ENCODE measurements around the gene NPAS4. TPM values are rescaled to one million over a fixed set of nuclear protein-coding genes. Genes with fewer than 3 reads are reported as not detected.
"Not testable (repeated sequence)": the region's sequence is repeated elsewhere in the genome, so short reads cannot be mapped to it uniquely, and the experiment has no call there.

Gene NPAS4
- total RNA-seq, 2 experiments from 2014 or later, result not detected

DNA sequence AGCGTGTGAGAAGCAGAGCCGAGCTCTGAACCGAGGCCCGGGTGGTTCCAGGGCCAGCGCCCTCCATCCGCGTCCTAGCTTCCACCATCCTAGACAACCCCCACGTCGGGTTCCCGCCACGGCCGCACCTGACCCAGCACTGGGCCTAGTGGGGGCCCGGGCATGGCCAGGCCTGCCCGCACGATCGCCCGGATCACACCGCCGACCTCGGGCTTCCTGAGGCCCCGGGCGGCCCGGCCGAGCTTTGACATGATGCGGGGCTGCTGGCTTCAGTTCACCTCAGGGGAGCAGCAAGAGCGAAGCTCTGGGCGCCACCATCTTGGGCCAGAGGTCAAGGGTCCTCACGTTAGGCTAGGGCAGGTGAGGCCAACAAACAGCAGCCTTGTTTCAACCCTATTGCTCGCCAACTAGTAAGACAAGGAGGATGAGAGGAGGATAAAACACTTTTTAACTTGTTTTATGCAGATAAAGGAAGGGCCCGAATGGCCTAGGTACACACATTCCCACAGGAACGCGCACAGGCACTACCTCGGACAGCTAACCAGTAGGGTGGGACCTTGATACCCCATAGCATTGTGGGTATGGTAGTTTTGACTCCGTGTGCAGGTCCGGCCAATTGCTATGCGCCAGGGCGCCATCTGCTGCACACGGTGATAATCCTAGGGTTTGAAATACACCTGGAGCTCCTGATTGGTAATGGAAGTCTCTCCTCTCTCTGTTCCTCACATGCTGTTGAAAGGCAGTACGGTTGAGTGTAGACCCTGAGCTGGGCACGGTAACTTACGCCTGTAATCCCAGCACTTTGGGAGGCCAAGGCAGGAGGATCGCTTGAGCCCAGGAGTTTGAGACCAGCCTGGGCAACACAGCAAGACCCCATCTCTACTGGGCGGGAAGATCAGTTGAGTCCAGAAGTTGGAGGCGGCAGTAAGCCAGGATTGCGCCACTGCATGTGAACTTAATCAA, 17.9 kb downstream of the NPAS4 start, which contains the start of gene MRPL11:
TSS of gene MRPL11 (minus strand) at position 345 of the 963 bp plus-strand sequence. CDS start at position 251, 94 bp downstream.
- Mint-ChIP-seq H3K4me1 (ENCODE audit: low read depth) (peaks cover 13% of the 10 kb centered on the region), H3K9me3 (peaks cover 10% of the 10 kb centered on the region), H3K27me3 (peaks cover 3% of the 10 kb centered on the region), H3K27ac (peak within 1 kb of the TSS; percentile 99), H3K4me3 (peak within 1 kb of the TSS; percentile 86), H3K36me3 (peaks cover 5% of the 10 kb centered on the region)
- POLR2A ChIA-PET, result interaction anchor here (0.6 to 1.7 kb wide), 12 partner anchors 17 to 324 kb away, joined by 3 to 8 read pairs (median 4); partner anchors contain the start of genes DPP3, NPAS4, PELI3 and RBM4B
- intact Hi-C loops (cut with micrococcal nuclease), result loop anchor here (1.0 to 2.0 kb wide), 4 partner anchors 28 to 240 kb away; partner anchors contain the start of gene PELI3
- peak; percentile 94 for DNase-seq
- CTCF ChIA-PET, result interaction anchor here (0.6 to 2.8 kb wide), 37 partner anchors 9 to 239 kb away, joined by 3 to 38 read pairs (median 4); partner anchors contain the start of genes BRMS1, CCDC87, CCS and DPP3

DNA sequence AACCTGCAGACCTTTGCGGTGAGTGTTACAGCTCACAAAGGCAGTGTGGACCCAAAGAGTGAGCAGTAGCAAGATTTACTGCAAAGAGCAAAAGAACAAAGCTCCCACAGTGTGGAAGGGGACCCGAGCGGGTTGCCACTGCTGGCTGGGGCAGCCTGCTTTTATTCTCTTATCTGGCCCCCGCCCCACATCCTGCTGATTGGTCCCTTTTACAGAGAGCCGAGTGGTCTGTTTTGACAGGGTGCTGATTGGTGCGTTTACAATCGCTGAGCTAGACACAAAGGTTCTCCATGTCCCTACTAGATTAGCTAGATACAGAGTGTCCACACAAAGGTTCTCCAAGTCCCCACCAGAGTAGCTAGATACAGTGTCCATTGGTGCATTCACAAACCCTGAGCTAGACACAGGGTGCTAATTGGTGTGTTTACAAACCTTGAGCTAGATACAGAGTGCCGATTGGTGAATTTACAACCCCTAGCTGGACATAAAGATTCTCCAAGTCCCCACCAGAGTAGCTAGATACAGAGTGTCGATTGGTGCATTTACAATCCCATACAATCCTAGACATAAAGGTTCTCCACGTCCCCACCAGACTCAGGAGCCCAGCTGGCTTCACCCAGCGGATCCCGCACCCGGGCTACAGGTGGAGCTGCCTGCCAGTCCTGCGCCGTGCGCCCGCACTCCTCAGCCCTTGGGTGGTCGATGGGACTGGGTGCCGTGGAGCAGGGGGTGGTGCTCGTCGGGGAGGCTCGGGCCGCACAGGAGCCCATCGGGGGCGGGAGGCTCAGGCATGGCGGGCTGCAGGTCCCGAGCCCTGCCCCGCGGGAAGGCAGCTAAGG, 19.5 kb downstream of the NPAS4 start:
- H3K36me3 Mint-ChIP-seq; H3K4me3 Mint-ChIP-seq; intact Hi-C loops (cut with micrococcal nuclease); H3K27me3 Mint-ChIP-seq; DNase-seq; H3K27ac Mint-ChIP-seq: not testable (repeated sequence)
- POLR2A ChIA-PET, result interaction anchor here (1.2 kb wide), 1 partner anchor 26 kb away, joined by 3 read pairs; the partner anchor contains the start of gene PELI3
- CTCF ChIA-PET, result interaction anchor here (1.7 to 2.8 kb wide), 3 partner anchors 32 to 237 kb away, joined by 4 to 28 read pairs (median 8); partner anchors contain the start of gene RBM4B
- Mint-ChIP-seq H3K9me3 (peaks cover 12% of the 10 kb centered on the region), H3K4me1 (ENCODE audit: low read depth) (peaks cover 13% of the 10 kb centered on the region)

DNA sequence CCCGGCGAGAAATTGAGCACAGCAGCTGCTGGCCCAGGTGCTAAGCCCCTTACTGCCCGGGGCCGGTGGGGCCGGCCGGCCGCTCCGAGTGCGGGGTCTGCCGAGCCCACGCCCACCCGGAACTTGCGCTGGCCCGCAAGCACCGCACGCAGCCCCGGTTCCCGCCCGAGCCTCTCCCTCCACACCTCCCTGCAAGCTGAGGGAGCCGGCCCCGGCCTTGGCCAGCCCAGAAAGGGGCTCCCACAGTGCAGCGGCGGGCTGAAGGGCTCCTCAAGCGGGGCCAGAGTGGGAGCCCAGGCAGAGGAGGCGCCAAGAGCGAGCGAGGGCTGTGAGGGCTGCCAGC, 20.1 kb downstream of the NPAS4 start:
- Mint-ChIP-seq H3K4me1 (ENCODE audit: low read depth) (peaks cover 13% of the 10 kb centered on the region), H3K9me3 (peaks cover 12% of the 10 kb centered on the region)
- POLR2A ChIA-PET; DNase-seq; H3K27me3 Mint-ChIP-seq; intact Hi-C loops (cut with micrococcal nuclease); H3K4me3 Mint-ChIP-seq; H3K36me3 Mint-ChIP-seq; H3K27ac Mint-ChIP-seq: not testable (repeated sequence)
- CTCF ChIA-PET, result interaction anchor here (1.7 to 1.9 kb wide), 2 partner anchors 33 to 38 kb away, joined by 4 to 8 read pairs; no protein-coding TSS in a partner anchor

DNA sequence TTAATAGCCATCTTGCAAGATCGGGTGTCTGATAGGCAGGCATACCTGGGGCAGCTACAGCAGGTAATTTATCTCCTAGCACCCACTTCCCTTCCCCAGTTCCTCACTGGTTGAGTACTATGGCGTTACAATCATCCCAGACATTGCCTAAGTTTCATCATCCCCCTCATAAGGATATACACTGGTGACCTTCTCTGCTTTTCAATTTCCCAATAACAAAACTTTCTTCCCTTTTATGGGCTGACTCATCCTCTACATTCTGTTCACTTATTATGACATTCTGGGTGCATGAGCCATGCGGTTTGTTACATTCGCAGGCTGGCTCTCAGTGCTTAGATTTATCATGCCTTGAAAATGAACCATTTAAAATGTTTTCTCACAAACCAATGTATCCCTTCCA, 22.8 kb downstream of the NPAS4 start:
- no peaks in the 10 kb centered on the region for H3K36me3 Mint-ChIP-seq
- intact Hi-C loops (cut with micrococcal nuclease), result no loop called here
- H3K9me3 Mint-ChIP-seq, result peaks cover 12% of the 10 kb centered on the region
- H3K27me3 Mint-ChIP-seq, result peaks cover 6% of the 10 kb centered on the region
- peaks cover 3% of the 10 kb centered on the region for H3K4me1 Mint-ChIP-seq (ENCODE audit: low read depth)
- no peak overlapping the region for H3K4me3 Mint-ChIP-seq
- no peak overlapping the region for H3K27ac Mint-ChIP-seq
- POLR2A ChIA-PET, result no interaction called here
- no peak for DNase-seq
- CTCF ChIA-PET, result interaction anchor here (1.0 kb wide), 1 partner anchor 35 kb away, joined by 3 read pairs; no protein-coding TSS in a partner anchor

DNA sequence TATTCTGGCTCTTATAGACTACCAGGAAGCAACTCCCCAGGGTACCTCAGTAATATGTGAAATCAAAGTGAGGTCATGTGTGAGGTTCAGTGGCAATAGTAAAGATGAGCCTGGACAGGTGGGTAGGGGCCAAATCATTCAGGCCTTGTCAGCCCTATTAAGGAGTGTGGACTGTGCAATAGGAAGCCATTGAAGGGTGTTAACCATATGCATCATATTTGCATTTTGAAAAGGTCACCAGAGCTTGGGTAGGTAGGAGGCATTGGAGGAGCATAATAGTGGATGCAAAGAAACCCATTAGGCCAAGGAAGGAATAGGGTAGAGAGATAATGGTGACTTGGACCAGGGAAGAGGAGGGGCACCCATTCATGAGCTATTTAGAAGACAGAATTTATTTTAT, 26.2 kb downstream of the NPAS4 start:
- intact Hi-C loops (cut with micrococcal nuclease), result no loop called here
- DNase-seq, result no peak
- ChIA-PET CTCF (no interaction called here), POLR2A (no interaction called here)
- H3K27me3 Mint-ChIP-seq, result peaks cover 9% of the 10 kb centered on the region
- H3K4me1 Mint-ChIP-seq (ENCODE audit: low read depth), result no peaks in the 10 kb centered on the region
- H3K4me3 Mint-ChIP-seq, result no peak overlapping the region
- H3K9me3 Mint-ChIP-seq, result peaks cover 12% of the 10 kb centered on the region
- H3K27ac Mint-ChIP-seq, result no peak overlapping the region
- H3K36me3 Mint-ChIP-seq, result no peaks in the 10 kb centered on the region

DNA sequence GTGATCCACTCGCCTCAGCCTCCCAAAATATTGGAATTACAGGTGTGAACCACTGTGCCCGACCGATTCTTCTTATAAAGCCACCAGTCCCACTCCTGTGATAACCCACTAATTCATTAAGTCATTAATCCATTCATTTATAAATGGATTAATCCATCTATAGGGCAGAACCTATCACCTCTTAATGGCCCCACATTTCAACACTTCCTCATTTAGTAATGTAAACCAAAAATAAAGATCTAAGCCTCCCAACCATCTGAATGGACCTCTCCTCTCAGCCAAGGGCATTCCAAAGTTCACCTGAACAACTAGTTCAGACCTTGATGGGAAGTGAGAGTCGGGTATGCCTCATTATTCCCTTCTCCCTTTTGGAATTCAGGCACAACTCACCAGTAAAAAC, 27.7 kb downstream of the NPAS4 start:
- H3K36me3 Mint-ChIP-seq, result no peaks in the 10 kb centered on the region
- H3K27me3 Mint-ChIP-seq, result peaks cover 6% of the 10 kb centered on the region
- ChIA-PET POLR2A (no interaction called here), CTCF (no interaction called here)
- no peak for DNase-seq
- H3K27ac Mint-ChIP-seq, result no peak overlapping the region
- peaks cover 5% of the 10 kb centered on the region for H3K9me3 Mint-ChIP-seq
- intact Hi-C loops (cut with micrococcal nuclease), result no loop called here
- H3K4me3 Mint-ChIP-seq, result no peak overlapping the region
- no peaks in the 10 kb centered on the region for H3K4me1 Mint-ChIP-seq (ENCODE audit: low read depth)

DNA sequence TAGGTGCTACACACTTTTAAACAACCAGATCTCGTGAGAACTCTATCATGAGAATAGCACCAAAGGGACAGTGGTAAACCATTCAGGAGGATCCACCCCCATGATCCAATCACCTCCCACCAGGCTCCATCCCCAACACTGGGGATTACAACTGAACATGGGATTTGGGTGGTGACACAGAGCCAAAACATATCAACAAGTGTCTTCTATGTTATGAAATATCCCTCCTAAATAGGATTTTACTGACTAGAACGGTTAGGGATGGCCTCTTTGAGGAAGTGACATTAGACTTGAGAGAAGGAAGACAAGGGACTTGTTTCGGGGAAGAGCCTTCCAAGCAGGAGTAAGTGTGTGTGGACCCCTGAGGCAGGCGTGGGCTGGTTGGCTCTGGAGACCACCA, 29.7 kb downstream of the NPAS4 start:
- intact Hi-C loops (cut with micrococcal nuclease), result no loop called here
- Mint-ChIP-seq H3K4me3 (no peak overlapping the region), H3K27ac (no peak overlapping the region), H3K36me3 (no peaks in the 10 kb centered on the region), H3K4me1 (ENCODE audit: low read depth) (peaks cover 16% of the 10 kb centered on the region), H3K9me3 (no peaks in the 10 kb centered on the region), H3K27me3 (peaks cover 5% of the 10 kb centered on the region)
- ChIA-PET POLR2A (no interaction called here), CTCF (no interaction called here)
- no peak for DNase-seq

DNA sequence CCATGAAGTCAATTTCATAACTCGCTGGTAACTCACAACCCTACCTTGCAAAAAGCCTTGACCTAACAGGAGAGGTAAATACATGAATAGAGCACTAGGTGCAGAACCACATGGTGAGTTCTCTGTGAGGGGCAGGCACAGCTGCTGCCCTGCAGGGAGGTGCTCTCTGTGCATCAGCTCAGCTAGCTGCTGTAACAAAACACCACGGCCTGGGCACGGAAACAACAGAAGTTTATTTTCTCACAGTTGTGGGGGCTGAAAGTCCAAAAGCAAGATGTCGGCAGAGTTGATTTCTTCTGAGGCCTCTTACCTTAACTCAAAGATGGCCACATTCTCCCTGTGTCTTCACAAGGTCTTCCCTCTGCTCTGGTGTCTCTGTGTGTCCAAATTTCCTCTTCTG, 30.8 kb downstream of the NPAS4 start:
- H3K27ac Mint-ChIP-seq, result no peak overlapping the region
- CTCF ChIA-PET, result interaction anchor here (0.5 kb wide), 1 partner anchor 17 kb away, joined by 3 read pairs; no protein-coding TSS in a partner anchor
- no peaks in the 10 kb centered on the region for H3K9me3 Mint-ChIP-seq
- intact Hi-C loops (cut with micrococcal nuclease), result no loop called here
- no peak for DNase-seq
- POLR2A ChIA-PET, result no interaction called here
- H3K36me3 Mint-ChIP-seq, result no peaks in the 10 kb centered on the region
- peaks cover 16% of the 10 kb centered on the region for H3K4me1 Mint-ChIP-seq (ENCODE audit: low read depth)
- H3K4me3 Mint-ChIP-seq, result no peak overlapping the region
- H3K27me3 Mint-ChIP-seq, result peaks cover 5% of the 10 kb centered on the region

DNA sequence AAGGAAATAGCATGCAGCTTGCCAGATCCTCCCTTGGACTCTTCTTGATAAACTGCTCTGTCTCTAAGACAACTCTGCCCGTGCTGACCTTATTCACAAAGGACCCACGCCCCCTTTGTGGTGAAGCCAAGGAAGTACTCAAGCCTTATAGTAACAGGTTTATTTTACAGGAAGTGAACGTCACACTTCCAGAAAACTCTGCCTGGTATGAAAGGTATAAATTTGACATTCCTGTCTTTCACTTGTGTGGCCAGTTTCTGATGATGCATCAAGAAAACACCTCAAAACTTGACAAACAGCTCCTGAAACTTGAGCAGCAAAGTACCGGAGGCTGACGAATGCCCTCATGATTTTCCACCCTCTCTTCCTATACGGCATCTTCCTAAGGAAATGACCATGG, 33.4 kb downstream of the NPAS4 start:
- no peak overlapping the region for H3K27ac Mint-ChIP-seq
- peaks cover 23% of the 10 kb centered on the region for H3K4me1 Mint-ChIP-seq (ENCODE audit: low read depth)
- DNase-seq, result no peak
- CTCF ChIA-PET, result interaction anchor here (0.8 to 1.6 kb wide), 3 partner anchors 15 to 224 kb away, joined by 3 to 4 read pairs (median 3); partner anchors contain the start of gene MRPL11
- POLR2A ChIA-PET, result no interaction called here
- no peak overlapping the region for H3K4me3 Mint-ChIP-seq
- peaks cover 4% of the 10 kb centered on the region for H3K27me3 Mint-ChIP-seq
- no peaks in the 10 kb centered on the region for H3K9me3 Mint-ChIP-seq
- no peaks in the 10 kb centered on the region for H3K36me3 Mint-ChIP-seq
- intact Hi-C loops (cut with micrococcal nuclease), result no loop called here

DNA sequence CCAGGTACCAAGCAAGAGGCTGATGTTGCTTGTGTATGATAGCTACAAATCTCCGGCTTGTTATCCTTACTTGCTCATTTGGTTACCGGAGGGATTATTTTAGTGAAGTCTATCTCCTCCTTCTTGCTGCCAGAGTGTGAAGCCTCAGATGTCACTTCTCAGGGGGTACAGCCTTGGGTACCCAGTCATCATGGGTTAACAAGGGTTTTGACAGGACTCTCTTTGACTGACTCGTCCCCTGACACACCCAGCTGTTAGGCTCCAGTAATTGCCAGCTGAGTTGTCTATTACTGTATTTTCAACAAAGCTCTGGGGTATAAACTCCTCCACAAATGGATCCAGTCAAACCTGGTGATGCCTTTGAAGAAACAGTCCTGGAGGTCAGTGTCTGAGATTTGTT, 34.0 kb downstream of the NPAS4 start:
- POLR2A ChIA-PET, result no interaction called here

DNA sequence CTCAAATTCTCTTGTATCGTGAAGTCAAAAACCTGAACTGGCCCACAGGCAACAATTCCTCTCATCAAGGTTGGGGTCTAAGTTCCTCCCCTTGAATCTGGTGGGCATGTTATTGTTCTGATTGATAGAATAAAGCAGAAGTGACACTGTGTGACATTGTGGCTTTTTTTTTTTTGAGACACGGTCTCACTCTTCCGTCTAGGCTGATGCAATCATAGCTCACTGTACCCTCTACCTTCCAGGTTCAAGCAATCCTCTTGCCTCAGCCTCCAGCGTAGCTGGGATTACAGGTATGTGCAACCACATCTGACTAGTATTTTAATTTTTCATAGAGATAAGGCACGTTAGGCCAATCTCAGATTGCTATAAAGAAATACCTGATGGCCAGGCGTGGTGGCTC, 37.0 kb downstream of the NPAS4 start:
- Mint-ChIP-seq H3K27me3 (no peaks in the 10 kb centered on the region), H3K4me3 (no peak overlapping the region), H3K9me3 (no peaks in the 10 kb centered on the region), H3K4me1 (ENCODE audit: low read depth) (peaks cover 31% of the 10 kb centered on the region), H3K36me3 (no peaks in the 10 kb centered on the region), H3K27ac (no peak overlapping the region)
- CTCF ChIA-PET, result interaction anchor here (1.6 kb wide), 1 partner anchor 72 kb away, joined by 7 read pairs; no protein-coding TSS in a partner anchor
- POLR2A ChIA-PET, result no interaction called here
- intact Hi-C loops (cut with micrococcal nuclease), result no loop called here
- no peak for DNase-seq

More for the DNA sequence above, 34.0 kb downstream of the NPAS4 start:
- no peak for DNase-seq
- Mint-ChIP-seq H3K36me3 (no peaks in the 10 kb centered on the region), H3K9me3 (no peaks in the 10 kb centered on the region), H3K27me3 (peaks cover 4% of the 10 kb centered on the region), H3K4me1 (ENCODE audit: low read depth) (peaks cover 26% of the 10 kb centered on the region), H3K27ac (no peak overlapping the region), H3K4me3 (no peak overlapping the region)
- intact Hi-C loops (cut with micrococcal nuclease), result no loop called here
- CTCF ChIA-PET, result interaction anchor here (1.0 to 1.6 kb wide), 3 partner anchors 12 to 224 kb away, joined by 3 to 4 read pairs (median 3); partner anchors contain the start of genes MRPL11 and PELI3

All from activated CD4-positive, alpha-beta memory T cell treated with anti-CD3 and anti-CD28 coated beads for 36 hours (primary cell).